Suprapubic skin (tissue), 3 donors: Measurements from ENCODE around the gene TRIL.

ENCODE experiments used
- POLR2A ChIP-seq, 2 donors: fragments of 450-650 bp; IDR thresholded peaks; one replicate each; pipeline ENCODE4 v1.6.1; 2017; ENCODE audit warnings: antibody characterized with exemption in 2 of 2, mild to moderate bottlenecking in 2 of 2, moderate library complexity in 2 of 2
- TF ChIP-seq, protein P1 (sequence below), 2 donors: fragments of 200-600 bp in 1 of 2; fragments of 450-650 bp in 1 of 2; sonication (generic) in 1 of 2; IDR thresholded peaks; one replicate each; pipeline ENCODE4 v1.5.1; 2016 to 2019; ENCODE audit warnings: antibody characterized with exemption in 2 of 2, mild to moderate bottlenecking in 1 of 2, moderate library complexity in 1 of 2

DNA sequence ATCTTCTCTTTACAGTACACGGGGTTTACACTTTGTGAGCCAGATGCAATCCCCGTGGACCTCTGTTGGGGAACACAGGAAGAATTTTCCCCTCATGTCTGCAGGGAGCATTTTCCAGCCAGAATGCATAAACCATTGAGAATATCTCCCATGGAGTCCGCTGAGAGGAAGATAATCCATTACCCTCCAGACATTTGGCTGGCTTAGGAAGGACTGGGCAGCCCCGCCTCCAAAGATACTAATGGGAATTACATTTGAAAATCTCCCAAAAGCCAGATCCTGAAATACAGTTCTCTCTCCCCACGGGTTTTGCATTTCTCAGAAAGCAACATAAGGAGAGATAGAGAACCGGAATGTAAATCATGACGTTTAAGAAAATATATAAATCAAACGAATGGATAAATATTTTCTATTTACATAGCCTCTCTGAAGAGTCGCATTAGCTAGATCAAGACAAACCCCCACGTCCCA is 53.5 kb downstream of the TRIL start:
- TF ChIP-seq, protein P1, sequence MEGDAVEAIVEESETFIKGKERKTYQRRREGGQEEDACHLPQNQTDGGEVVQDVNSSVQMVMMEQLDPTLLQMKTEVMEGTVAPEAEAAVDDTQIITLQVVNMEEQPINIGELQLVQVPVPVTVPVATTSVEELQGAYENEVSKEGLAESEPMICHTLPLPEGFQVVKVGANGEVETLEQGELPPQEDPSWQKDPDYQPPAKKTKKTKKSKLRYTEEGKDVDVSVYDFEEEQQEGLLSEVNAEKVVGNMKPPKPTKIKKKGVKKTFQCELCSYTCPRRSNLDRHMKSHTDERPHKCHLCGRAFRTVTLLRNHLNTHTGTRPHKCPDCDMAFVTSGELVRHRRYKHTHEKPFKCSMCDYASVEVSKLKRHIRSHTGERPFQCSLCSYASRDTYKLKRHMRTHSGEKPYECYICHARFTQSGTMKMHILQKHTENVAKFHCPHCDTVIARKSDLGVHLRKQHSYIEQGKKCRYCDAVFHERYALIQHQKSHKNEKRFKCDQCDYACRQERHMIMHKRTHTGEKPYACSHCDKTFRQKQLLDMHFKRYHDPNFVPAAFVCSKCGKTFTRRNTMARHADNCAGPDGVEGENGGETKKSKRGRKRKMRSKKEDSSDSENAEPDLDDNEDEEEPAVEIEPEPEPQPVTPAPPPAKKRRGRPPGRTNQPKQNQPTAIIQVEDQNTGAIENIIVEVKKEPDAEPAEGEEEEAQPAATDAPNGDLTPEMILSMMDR (IDR thresholded peaks at IDR 0.05), result no peak
- no peak for TF ChIP-seq POLR2A (IDR thresholded peaks at IDR 0.05)
